MM.1S (cell line): ENCODE data around the gene FAM9A.

Experiments
- EZH2 ChIP-seq: fragments of 300-600 bp; sonication (generic); optimal IDR thresholded peaks from 2 replicates; pipeline ENCODE3; 2017; ENCODE audit warnings: low read depth, mild to moderate bottlenecking, antibody characterized with exemption, low read length, mixed read lengths
- EZH2phosphoT487 ChIP-seq: fragments of 300-600 bp; sonication (generic); IDR thresholded peaks from 2 replicates; pipeline ENCODE4 v1.6.1; 2018; ENCODE audit warnings: antibody characterized with exemption, low read length
- TF ChIP-seq, protein P1 (sequence below): fragments of 300-600 bp; sonication (generic); IDR thresholded peaks from 2 replicates; pipeline ENCODE4 v1.5.1; 2016; ENCODE audit warnings: antibody characterized with exemption, low read length, mixed read lengths

DNA sequence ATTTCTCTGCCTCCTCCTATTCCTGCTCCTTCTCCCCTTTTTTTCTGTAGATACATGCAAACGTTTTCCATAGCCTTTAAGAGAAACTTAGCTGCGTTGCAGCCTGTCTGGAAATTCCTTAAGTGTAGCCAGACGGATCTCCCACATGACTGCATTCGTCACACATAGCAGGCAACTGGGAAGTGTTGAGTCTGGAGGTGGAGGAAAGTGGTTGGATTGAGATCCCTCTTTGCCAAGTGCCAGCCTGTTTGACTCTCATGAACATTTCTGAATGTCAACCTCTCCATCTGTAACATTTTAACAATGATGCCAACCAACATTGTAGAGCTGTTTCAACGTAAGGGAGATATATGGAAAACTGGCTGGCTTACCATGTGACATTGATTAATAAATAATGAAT lies 45.1 kb upstream of the FAM9A start:
- TF ChIP-seq EZH2, result no peak
- TF ChIP-seq, protein P1, sequence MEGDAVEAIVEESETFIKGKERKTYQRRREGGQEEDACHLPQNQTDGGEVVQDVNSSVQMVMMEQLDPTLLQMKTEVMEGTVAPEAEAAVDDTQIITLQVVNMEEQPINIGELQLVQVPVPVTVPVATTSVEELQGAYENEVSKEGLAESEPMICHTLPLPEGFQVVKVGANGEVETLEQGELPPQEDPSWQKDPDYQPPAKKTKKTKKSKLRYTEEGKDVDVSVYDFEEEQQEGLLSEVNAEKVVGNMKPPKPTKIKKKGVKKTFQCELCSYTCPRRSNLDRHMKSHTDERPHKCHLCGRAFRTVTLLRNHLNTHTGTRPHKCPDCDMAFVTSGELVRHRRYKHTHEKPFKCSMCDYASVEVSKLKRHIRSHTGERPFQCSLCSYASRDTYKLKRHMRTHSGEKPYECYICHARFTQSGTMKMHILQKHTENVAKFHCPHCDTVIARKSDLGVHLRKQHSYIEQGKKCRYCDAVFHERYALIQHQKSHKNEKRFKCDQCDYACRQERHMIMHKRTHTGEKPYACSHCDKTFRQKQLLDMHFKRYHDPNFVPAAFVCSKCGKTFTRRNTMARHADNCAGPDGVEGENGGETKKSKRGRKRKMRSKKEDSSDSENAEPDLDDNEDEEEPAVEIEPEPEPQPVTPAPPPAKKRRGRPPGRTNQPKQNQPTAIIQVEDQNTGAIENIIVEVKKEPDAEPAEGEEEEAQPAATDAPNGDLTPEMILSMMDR, result no peak
- no peak for TF ChIP-seq EZH2phosphoT487
